GM12864 (cell line): ENCODE data around the gene NUDT8.

Experiments used
- DNase-seq: peaks from one replicate; pipeline ENCODE4 v3.0.0-alpha.2; 2011; ENCODE audit warnings: low read depth
- H3K4me3 ChIP-seq: 2 replicates; pipeline ENCODE4 v1.5.1; 2011; ENCODE audit warnings: mild to moderate bottlenecking, low read depth, low read length, control low read depth
- CTCF ChIP-seq: IDR thresholded peaks from 2 replicates; pipeline ENCODE4 v1.5.1; 2011; ENCODE audit warnings: low read depth, mild to moderate bottlenecking, moderate library complexity, low read length, control low read depth, inconsistent platforms; ENCODE audit errors: missing control alignments

Gene NUDT8

GRCh38 chr11:67648796-67649613, 19.3 kb upstream of the NUDT8 start:
- TF ChIP-seq CTCF = no peak
- no peak for DNase-seq
- no peak overlapping the region; the same call in 1 of the 2 replicates for H3K4me3 ChIP-seq

- DNase-seq = no peak
- peak; percentile 79 for TF ChIP-seq CTCF
- no peak overlapping the region for H3K4me3 ChIP-seq
Observed at GRCh38 chr11:67648140-67648795, 18.5 kb upstream of the NUDT8 start.

GRCh38 chr11:67647471-67647870, 17.7 kb upstream of the NUDT8 start:
- no peak for DNase-seq
- TF ChIP-seq CTCF = no peak
- H3K4me3 ChIP-seq = peak overlapping the region; percentile 12; the same call in 1 of the 2 replicates

- TF ChIP-seq CTCF = peak; percentile 19
- no peak for DNase-seq
- H3K4me3 ChIP-seq = peak overlapping the region; percentile 32
Observed at GRCh38 chr11:67646535-67647336, 17.0 kb upstream of the NUDT8 start.

- H3K4me3 ChIP-seq = peak overlapping the region; percentile 51
- TF ChIP-seq CTCF = peak; percentile 41
- DNase-seq = no peak
Observed at GRCh38 chr11:67645521-67646461, 16.1 kb upstream of the NUDT8 start.
